ENCODE data around the gene ARHGAP42. TPM values are rescaled to one million over a fixed set of nuclear protein-coding genes. Genes with fewer than 3 reads are reported as not detected.
"Not testable (repeated sequence)": the region's sequence is repeated elsewhere in the genome, so short reads cannot be mapped to it uniquely, and the experiment has no call there.

Gene ARHGAP42
- total RNA-seq, 1 donor = 1.6 TPM

- DNase-seq (ENCODE audit: low read depth in 2 of 3, low spot score in 2 of 3) = peak in 2 of 3 donors; percentile 71 to 80
Observed at GRCh38 chr11:100863080-100863581, 176.0 kb downstream of the ARHGAP42 start.

GRCh38 chr11:100865443-100866065 lies 178.5 kb downstream of the ARHGAP42 start:
- no peak for DNase-seq (ENCODE audit: low read depth in 2 of 3, low spot score in 2 of 3)

- peak in 1 of 3 donors; percentile 20 for DNase-seq (ENCODE audit: low read depth in 2 of 3, low spot score in 2 of 3)
Observed at GRCh38 chr11:100866453-100866852, 179.4 kb downstream of the ARHGAP42 start.

DNA sequence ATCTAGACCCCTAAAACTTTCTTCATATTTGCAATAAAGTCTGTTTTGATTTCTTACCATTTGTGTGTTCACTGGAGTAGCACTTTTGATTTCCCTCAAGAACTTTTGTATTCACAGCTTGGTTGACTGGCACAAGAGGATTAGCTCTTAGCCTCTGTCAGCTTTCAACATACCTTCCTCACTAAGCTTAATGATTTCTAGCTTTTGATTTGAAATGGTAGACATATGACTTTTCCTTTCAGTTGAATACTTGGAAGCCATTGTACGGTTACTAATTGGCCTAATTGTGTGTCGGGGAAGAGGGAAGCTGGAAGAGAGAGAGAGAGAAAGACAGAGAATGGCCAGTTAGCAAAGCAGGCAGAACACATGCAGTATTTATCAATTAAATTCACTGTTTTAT lies 180.5 kb downstream of the ARHGAP42 start:
- DNase-seq (ENCODE audit: low read depth in 2 of 3, low spot score in 2 of 3) = no peak

GRCh38 chr11:100869328-100869727 lies 182.2 kb downstream of the ARHGAP42 start:
- no peak for DNase-seq (ENCODE audit: low read depth in 2 of 3, low spot score in 2 of 3)

DNA sequence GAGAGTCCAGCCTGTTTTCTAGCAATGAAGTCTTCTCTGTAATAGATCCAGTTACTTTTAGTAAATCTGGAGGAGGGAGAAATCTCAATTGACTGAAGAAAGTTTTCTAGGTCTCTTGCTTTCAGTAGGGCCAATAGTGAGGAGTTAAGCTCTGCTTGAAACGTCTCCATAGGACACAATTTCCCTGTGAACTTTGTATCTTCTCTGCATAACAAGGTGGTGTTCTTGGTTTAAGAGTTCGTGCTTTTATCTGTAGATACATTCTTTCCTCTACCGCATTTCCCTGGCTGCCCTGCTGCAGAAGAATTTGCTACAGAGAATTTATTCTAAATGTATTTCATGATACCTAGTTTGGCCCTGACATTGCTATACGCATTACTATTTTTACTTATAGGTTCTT lies 183.1 kb downstream of the ARHGAP42 start:
- no peak for DNase-seq (ENCODE audit: low read depth in 2 of 3, low spot score in 2 of 3)

GRCh38 chr11:100872951-100873740 lies 186.1 kb downstream of the ARHGAP42 start:
- no peak for DNase-seq (ENCODE audit: low read depth in 2 of 3, low spot score in 2 of 3)

DNA sequence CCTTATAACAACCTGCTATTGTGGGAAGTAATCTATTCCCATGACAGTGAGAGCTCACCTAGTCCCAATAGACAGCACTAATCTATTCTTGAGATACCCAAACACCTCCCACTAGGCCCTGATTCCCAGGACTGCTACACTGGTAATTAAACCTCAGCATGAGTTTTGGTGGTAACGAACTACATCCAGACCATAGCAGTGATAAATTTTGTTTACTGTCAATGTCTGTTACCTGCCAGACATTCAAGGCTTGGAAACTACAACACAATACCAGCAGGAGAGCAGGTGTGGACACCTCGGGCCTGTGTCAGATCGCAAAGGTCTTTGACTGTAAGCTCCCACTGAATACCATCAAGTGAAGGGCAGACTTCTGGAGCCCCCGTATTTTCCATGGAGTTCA lies 187.1 kb downstream of the ARHGAP42 start:
- no peak for DNase-seq (ENCODE audit: low read depth in 2 of 3, low spot score in 2 of 3)

DNA sequence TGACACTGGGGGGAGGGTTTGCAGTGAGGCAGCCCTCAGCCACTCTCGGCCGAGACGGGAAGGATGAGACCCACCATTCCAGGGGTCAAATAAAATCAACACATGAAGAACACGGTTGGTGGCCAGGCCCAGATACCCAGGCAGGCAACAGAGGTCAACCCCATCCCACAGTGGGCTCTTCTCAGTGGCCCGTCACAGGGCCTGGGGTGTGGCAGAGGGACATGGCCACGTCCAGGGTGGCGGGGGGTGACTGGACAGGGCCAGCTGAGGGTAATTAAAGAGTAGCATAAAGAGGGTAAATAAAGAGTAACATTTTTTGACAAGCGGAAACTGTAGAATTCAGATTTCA lies 188.4 kb downstream of the ARHGAP42 start:
- no peak for DNase-seq (ENCODE audit: low read depth in 2 of 3, low spot score in 2 of 3)

DNA sequence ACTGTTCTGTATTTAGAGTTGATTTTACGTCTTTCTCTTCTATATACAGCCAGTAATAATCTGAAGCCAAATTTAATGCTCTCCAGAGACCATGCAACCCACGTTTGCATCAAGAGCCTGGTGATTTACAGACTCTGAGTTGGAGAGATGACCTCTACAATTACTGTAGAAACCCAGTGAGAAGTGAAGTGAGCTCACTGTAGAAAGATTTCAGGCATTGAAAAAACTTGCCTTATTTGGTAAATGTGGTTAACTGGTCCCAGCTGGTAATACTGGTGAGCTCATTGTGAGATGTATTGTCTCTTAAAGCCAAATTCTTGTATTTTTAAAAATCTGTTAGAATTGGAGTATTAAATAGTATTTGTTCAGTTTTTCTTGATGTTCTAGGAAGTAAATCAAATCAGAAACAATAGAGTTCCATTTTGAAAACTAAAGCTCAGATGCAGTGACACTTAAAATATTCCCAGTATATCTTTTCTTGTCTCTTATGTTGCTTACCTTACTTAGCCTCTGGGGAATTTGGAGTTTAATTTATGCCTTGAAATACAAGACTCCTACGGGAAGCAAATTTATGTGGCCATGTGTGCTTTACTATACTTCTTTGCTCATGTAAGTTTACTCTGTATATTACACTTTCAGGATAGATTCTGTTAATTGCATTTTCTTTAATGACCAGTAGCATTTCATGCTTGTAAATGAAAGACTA lies 189.9 kb downstream of the ARHGAP42 start:
- DNase-seq (ENCODE audit: low read depth in 2 of 3, low spot score in 2 of 3) = no peak

DNA sequence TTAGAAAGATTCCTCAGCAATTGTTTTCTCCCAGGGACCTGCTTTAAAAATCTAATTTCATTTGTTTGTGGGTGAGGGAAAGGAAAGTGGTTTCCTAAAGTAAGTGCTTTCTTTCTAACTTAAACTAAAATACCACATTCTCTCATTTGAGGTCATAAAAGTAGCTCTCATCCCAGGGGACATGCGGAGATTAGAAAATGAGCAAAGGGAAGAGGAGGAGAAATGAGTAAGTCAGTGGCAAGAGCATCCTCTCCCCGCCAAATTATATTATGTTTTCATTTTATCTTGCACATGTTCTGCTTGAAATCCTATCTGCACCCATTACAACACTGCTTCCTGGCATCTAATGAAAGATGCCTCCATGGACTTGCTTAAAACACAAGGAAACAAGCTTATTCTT lies 191.4 kb downstream of the ARHGAP42 start:
- no peak for DNase-seq (ENCODE audit: low read depth in 2 of 3, low spot score in 2 of 3)

DNA sequence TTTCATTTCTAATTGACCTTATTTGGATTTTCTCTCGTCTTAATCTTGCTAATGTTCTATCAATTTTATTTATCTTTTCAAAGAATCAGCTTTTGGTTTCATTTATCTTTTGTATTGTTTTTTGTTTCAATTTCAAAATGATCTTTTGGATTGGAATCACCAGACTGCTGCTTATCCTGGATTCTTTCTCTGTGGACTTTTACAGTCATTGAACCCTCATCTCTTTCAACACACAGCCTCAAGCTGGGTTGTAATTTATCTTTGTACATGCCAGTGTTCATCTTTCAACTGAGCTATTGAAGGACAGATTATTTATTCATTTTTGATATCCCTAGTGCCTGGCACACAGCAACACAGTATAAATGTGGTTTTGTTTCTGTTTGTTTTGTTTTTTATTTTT lies 195.9 kb downstream of the ARHGAP42 start:
- DNase-seq (ENCODE audit: low read depth in 2 of 3, low spot score in 2 of 3) = no peak

- DNase-seq (ENCODE audit: low read depth in 2 of 3, low spot score in 2 of 3) = no peak
Observed at GRCh38 chr11:100883830-100884229, 196.7 kb downstream of the ARHGAP42 start.

GRCh38 chr11:100887659-100888058 lies 200.6 kb downstream of the ARHGAP42 start:
- DNase-seq (ENCODE audit: low read depth in 2 of 3, low spot score in 2 of 3) = no peak

DNA sequence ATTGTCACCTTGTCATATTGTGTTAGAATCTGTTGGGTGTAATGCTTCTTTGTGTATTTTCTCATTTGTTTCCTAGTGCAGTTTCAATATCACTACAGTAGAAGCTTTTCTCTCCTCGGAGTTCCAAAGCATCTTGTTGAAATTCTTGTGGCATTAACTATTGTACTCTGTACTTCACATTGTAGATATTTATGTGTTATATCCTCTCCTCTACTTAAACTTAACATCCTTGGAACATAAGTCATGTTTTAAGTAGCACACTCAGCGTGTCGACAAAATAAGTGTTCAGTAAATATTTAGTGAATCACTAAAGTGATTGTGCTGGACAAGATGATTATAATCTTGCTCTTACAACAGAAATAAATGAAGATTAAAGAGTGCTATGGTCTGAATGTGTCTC lies 201.7 kb downstream of the ARHGAP42 start:
- DNase-seq (ENCODE audit: low read depth in 2 of 3, low spot score in 2 of 3) = no peak

GRCh38 chr11:100889758-100890157 lies 202.7 kb downstream of the ARHGAP42 start:
- no peak for DNase-seq (ENCODE audit: low read depth in 2 of 3, low spot score in 2 of 3)

DNA sequence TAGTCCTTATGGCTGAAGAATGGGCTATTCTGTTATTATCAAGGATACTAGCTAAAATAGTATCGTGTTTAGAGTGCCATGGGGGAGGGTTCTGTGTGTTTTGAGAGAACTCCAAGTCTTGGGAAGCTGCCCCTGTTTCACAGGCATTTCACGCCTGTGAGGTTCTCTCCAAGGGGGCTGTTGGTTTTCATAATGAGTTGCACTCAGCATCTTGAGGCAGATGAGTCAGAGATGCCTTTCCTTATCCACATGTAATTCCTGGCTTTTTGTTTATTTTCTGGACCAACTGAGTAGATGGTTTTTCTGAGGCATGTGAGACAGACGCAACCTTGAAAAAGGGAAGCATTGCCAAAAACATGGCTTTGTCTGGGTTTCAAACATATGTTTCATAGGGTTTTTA lies 203.7 kb downstream of the ARHGAP42 start:
- no peak for DNase-seq (ENCODE audit: low read depth in 2 of 3, low spot score in 2 of 3)

DNA sequence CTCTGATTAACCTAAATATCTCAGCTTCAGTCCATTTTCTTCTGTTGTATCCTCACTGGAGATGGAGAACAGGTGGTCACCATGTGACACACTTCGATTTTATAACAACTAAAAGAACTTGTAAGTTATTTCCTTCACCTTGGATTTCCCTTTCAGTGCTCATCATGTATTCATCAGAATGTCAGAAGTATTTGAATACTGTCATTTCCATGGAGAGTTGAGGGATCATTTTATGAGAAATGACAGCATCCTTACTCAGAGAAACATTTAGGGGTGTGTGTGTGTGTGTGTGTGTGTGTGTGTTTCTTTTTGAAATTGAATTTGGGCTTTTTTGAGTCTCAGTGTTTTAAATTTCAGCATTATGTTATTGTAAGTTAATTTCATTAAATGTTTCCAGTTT lies 205.8 kb downstream of the ARHGAP42 start:
- DNase-seq (ENCODE audit: low read depth in 2 of 3, low spot score in 2 of 3) = no peak

- DNase-seq (ENCODE audit: low read depth in 2 of 3, low spot score in 2 of 3) = no peak
Observed at GRCh38 chr11:100895449-100895848, 208.4 kb downstream of the ARHGAP42 start.

GRCh38 chr11:100895976-100896375 lies 208.9 kb downstream of the ARHGAP42 start:
- not testable (repeated sequence) for DNase-seq (ENCODE audit: low read depth in 2 of 3, low spot score in 2 of 3)

DNA sequence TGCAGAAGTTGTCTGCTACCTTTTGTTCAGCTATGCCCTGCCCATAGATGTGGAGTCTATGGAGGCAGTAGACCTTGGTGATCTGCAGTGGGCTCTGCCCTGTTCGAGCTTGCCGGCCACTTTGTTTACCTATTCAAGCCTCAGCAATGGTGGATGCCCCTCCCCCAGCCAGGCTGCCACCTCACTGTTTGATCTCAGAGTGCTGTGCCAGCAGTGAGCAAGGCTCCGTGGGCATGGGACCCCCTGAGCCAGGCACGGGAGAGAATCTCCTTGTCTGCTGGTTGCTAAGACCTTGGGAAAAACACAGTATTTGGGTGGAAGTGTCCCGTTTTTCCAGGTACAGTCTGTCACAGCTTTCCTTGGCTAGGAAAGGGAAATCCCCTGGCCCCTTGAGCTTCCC lies 214.4 kb downstream of the ARHGAP42 start:
- not testable (repeated sequence) for DNase-seq (ENCODE audit: low read depth in 2 of 3, low spot score in 2 of 3)
